ENCODE measurements around the gene DCP1B. TPM values are rescaled to one million over a fixed set of nuclear protein-coding genes. Genes with fewer than 3 reads are reported as not detected.

The DCP1B gene
- total RNA-seq, 1 donor: 13.0 TPM

DNA sequence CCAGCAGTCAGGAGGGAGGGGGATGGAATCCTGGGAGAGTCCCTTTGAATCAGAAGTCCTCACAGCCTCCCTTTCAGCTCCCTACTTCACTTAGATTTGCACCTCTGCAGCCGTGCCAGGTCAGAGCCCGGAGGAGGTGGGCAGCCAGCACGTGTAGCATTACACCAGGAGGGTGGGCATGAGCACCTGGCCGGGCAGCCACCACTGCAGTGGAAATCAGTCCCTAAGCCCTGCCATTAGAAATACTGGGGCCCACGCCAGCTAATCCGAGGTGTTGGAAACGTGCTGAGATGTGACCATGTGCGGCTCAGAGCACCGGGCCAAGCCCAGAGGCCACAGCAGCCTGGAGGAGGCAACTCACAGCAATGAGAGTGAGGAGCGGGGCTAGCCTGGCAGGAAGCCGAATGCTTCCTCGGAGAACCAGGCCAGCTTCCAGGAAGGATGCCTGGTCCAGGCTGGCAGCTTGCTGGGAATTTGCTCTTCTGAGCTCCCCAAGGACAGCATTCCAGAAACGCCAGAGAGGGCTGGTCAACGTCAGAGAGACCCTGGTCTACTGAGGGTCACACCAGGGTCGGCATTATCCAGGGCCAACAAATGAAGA lies 76.4 kb downstream of the DCP1B start:
- peak; percentile 86 for DNase-seq (ENCODE audit: insufficient read length, low spot score, missing footprints)
- Histone ChIP-seq H3K27ac (ENCODE audit: low read depth, low read length) (no peak overlapping the region), H3K27me3 (ENCODE audit: insufficient read depth, low read length) (peaks cover 61% of the 10 kb centered on the region)

GRCh38 chr12:1927051-1927680 lies 77.1 kb downstream of the DCP1B start:
- no peak for TF ChIP-seq CTCF (IDR thresholded peaks at IDR 0.05; ENCODE audit: extremely low read depth, low read depth, low read length)
- H2AFZ ChIP-seq (ENCODE audit: low read length): no peak overlapping the region

More for the DNA sequence above, 76.4 kb downstream of the DCP1B start:
- Histone ChIP-seq H3K36me3 (ENCODE audit: insufficient read depth, low read length) (no peaks in the 10 kb centered on the region), H3K79me2 (ENCODE audit: insufficient read depth, low read length) (no peaks in the 10 kb centered on the region), H3K4me3 (ENCODE audit: insufficient read depth, low read length) (no peak overlapping the region), H3K9me3 (ENCODE audit: low read depth, low read length) (no peaks in the 10 kb centered on the region), H4K20me1 (ENCODE audit: insufficient read depth, low read length) (no peaks in the 10 kb centered on the region), H2AFZ (ENCODE audit: low read length) (no peak overlapping the region), H3K4me2 (ENCODE audit: insufficient read depth, low read length) (no peak overlapping the region), H3K4me1 (ENCODE audit: insufficient read depth, low read length) (peaks cover 9% of the 10 kb centered on the region)
- TF ChIP-seq CTCF (IDR thresholded peaks at IDR 0.05; ENCODE audit: extremely low read depth, low read depth, low read length): no peak

DNA sequence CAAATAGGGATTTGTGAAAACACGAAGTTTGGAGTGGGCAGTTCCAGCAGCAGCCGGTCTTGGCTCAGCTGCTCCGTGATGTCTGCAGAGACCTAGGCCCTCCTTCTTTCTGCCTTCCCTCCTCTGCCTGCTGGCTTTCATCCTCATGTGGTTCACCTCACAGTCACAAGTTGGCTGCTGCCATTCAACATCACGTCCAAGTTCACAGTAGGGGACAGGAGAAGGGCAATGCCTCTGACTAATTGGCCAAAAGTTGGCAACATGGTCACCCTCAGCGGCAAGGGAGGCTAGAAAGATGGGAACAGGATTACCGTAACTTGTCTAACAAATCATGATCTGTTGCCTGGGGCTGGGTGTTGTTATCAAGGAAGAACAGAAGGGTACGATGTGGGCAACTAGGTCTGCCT lies 78.0 kb downstream of the DCP1B start:
- Histone ChIP-seq H3K27me3 (ENCODE audit: insufficient read depth, low read length) (peaks cover 68% of the 10 kb centered on the region), H3K27ac (ENCODE audit: low read depth, low read length) (no peak overlapping the region), H3K4me2 (ENCODE audit: insufficient read depth, low read length) (no peak overlapping the region), H4K20me1 (ENCODE audit: insufficient read depth, low read length) (no peaks in the 10 kb centered on the region), H3K4me1 (ENCODE audit: insufficient read depth, low read length) (peaks cover 5% of the 10 kb centered on the region), H2AFZ (ENCODE audit: low read length) (no peak overlapping the region), H3K4me3 (ENCODE audit: insufficient read depth, low read length) (no peak overlapping the region), H3K79me2 (ENCODE audit: insufficient read depth, low read length) (no peaks in the 10 kb centered on the region), H3K36me3 (ENCODE audit: insufficient read depth, low read length) (no peaks in the 10 kb centered on the region), H3K9me3 (ENCODE audit: low read depth, low read length) (no peaks in the 10 kb centered on the region)
- peak; percentile 47 for DNase-seq (ENCODE audit: insufficient read length, low spot score, missing footprints)
- no peak for TF ChIP-seq CTCF (IDR thresholded peaks at IDR 0.05; ENCODE audit: extremely low read depth, low read depth, low read length)

More at GRCh38 chr12:1927051-1927680, 77.1 kb downstream of the DCP1B start:
- Histone ChIP-seq H3K79me2 (ENCODE audit: insufficient read depth, low read length) (no peaks in the 10 kb centered on the region), H3K9me3 (ENCODE audit: low read depth, low read length) (no peaks in the 10 kb centered on the region), H3K4me1 (ENCODE audit: insufficient read depth, low read length) (peaks cover 5% of the 10 kb centered on the region), H3K4me3 (ENCODE audit: insufficient read depth, low read length) (no peak overlapping the region), H3K27me3 (ENCODE audit: insufficient read depth, low read length) (peaks cover 68% of the 10 kb centered on the region), H4K20me1 (ENCODE audit: insufficient read depth, low read length) (no peaks in the 10 kb centered on the region), H3K36me3 (ENCODE audit: insufficient read depth, low read length) (no peaks in the 10 kb centered on the region), H3K27ac (ENCODE audit: low read depth, low read length) (no peak overlapping the region), H3K4me2 (ENCODE audit: insufficient read depth, low read length) (no peak overlapping the region)
- peak; percentile 36 for DNase-seq (ENCODE audit: insufficient read length, low spot score, missing footprints)

DNA sequence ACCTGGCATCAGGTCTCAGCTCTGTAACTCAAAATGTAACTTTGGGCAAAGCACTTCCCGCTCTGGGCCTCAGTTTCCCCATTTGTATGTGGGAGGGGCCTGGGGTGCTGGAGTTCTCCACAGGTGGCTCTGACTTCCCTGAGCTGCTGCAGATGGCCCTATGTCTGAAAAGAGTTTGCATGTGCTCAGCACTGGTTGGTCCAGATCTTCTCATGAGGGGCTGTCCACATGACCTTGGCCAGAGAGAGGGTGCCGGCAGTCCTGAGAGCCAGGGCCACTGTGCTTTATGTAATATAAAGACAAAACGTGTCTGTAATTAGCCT lies 78.6 kb downstream of the DCP1B start:
- no peaks in the 10 kb centered on the region for H4K20me1 ChIP-seq (ENCODE audit: insufficient read depth, low read length)
- no peak overlapping the region for H2AFZ ChIP-seq (ENCODE audit: low read length)
- peaks cover 71% of the 10 kb centered on the region for H3K27me3 ChIP-seq (ENCODE audit: insufficient read depth, low read length)
- H3K9me3 ChIP-seq (ENCODE audit: low read depth, low read length): no peaks in the 10 kb centered on the region
- peaks cover 5% of the 10 kb centered on the region for H3K4me1 ChIP-seq (ENCODE audit: insufficient read depth, low read length)
- no peaks in the 10 kb centered on the region for H3K79me2 ChIP-seq (ENCODE audit: insufficient read depth, low read length)
- TF ChIP-seq CTCF (IDR thresholded peaks at IDR 0.05; ENCODE audit: extremely low read depth, low read depth, low read length): no peak
- no peak overlapping the region for H3K4me2 ChIP-seq (ENCODE audit: insufficient read depth, low read length)
- DNase-seq (ENCODE audit: insufficient read length, low spot score, missing footprints): no peak
- no peak overlapping the region for H3K27ac ChIP-seq (ENCODE audit: low read depth, low read length)
- H3K36me3 ChIP-seq (ENCODE audit: insufficient read depth, low read length): no peaks in the 10 kb centered on the region
- H3K4me3 ChIP-seq (ENCODE audit: insufficient read depth, low read length): no peak overlapping the region

All from osteoblast (primary cell).